OCI-LY3 (cell line): ENCODE data around the gene KCNK4.

Experiments
- H2AFZ ChIP-seq: fragments of 200-600, 300-600 bp; shearing (Covaris generic); 2 replicates; pipeline ENCODE4 v1.6.0; 2014; ENCODE audit warnings: antibody characterized with exemption, low read depth, low read length
- H3K27ac ChIP-seq: fragments of 200-600, 300-600 bp; sonication (generic); 2 replicates; pipeline ENCODE4 v1.5.1; 2014; ENCODE audit warnings: mild to moderate bottlenecking, low read length, moderate library complexity, mixed read lengths
- H3K27me3 ChIP-seq: fragments of 200-600, 300-600 bp; sonication (generic); 2 replicates; pipeline ENCODE4 v1.6.1; 2014; ENCODE audit warnings: low read depth, low read length, mixed read lengths
- H3K36me3 ChIP-seq: fragments of 200-600, 300-600 bp; sonication (generic); replicated peaks from 2 replicates; pipeline ENCODE3; 2014; ENCODE audit warnings: low read depth, low read length, mixed read lengths
- H3K4me1 ChIP-seq: fragments of 300-600, 200-600 bp; sonication (generic); 2 replicates; pipeline ENCODE4 v1.6.1; 2014; ENCODE audit warnings: low read length, mixed read lengths
- H3K4me2 ChIP-seq: fragments of 200-600, 300-600 bp; sonication (generic); 2 replicates; pipeline ENCODE4 v1.6.1; 2014; ENCODE audit warnings: low read length, mixed read lengths
- H3K4me3 ChIP-seq: fragments of 300-600, 200-600 bp; sonication (generic); 2 replicates; pipeline ENCODE4 v1.5.1; 2014; ENCODE audit warnings: antibody characterized with exemption, mild to moderate bottlenecking, low read length, moderate library complexity
- H3K79me2 ChIP-seq: fragments of 300-600, 200-600 bp; shearing (Covaris generic); 2 replicates; pipeline ENCODE4 v1.6.1; 2014; ENCODE audit warnings: mild to moderate bottlenecking, low read length, mixed read lengths
- H3K9ac ChIP-seq: fragments of 300-600, 200-600 bp; shearing (Covaris generic); 2 replicates; pipeline ENCODE4 v1.6.0; 2014; ENCODE audit warnings: mild to moderate bottlenecking, low read length, moderate library complexity
- H3K9me3 ChIP-seq: fragments of 200-600, 300-600 bp; shearing (Covaris generic); 2 replicates; pipeline ENCODE4 v1.6.1; 2014; ENCODE audit warnings: low read length, mixed read lengths; ENCODE audit not compliant: insufficient read depth
- H4K20me1 ChIP-seq: fragments of 200-600, 300-600 bp; sonication (generic); 2 replicates; pipeline ENCODE4 v1.6.1; 2016; ENCODE audit warnings: low read length, mixed read lengths; ENCODE audit not compliant: insufficient read depth
- CTCF ChIP-seq: fragments of 200-600, 300-600 bp; sonication (generic); IDR thresholded peaks from 2 replicates; pipeline ENCODE4 v1.5.1; 2014; ENCODE audit warnings: antibody characterized with exemption, low read length, low read depth
- EZH2phosphoT487 ChIP-seq: fragments of 200-600 bp; shearing (Covaris generic); IDR thresholded peaks from 2 replicates; pipeline ENCODE4 v1.6.1; 2018; ENCODE audit warnings: antibody characterized with exemption, mixed run types, low read depth

Gene KCNK4

GRCh38 chr11:64249038-64249437 lies 42.1 kb upstream of the KCNK4 start:
- Histone ChIP-seq H3K27ac (no peak overlapping the region), H4K20me1 (peaks cover 11% of the 10 kb centered on the region; the same call in 1 of the 2 replicates), H3K9me3 (no peaks in the 10 kb centered on the region), H3K79me2 (peaks cover 52% of the 10 kb centered on the region), H3K9ac (no peak overlapping the region), H3K4me1 (peaks cover 40% of the 10 kb centered on the region), H3K4me2 (no peak overlapping the region), H3K4me3 (no peak overlapping the region), H2AFZ (no peak overlapping the region), H3K27me3 (no peaks in the 10 kb centered on the region), H3K36me3 (peaks cover 2% of the 10 kb centered on the region)
- TF ChIP-seq EZH2phosphoT487, result no peak
- TF ChIP-seq CTCF, result no peak

- Histone ChIP-seq H3K27me3 (no peaks in the 10 kb centered on the region), H3K4me1 (peaks cover 39% of the 10 kb centered on the region), H3K79me2 (peaks cover 45% of the 10 kb centered on the region), H3K4me2 (peak overlapping the region; percentile 92; the same call in 1 of the 2 replicates), H3K27ac (no peak overlapping the region), H3K4me3 (no peak overlapping the region), H2AFZ (no peak overlapping the region), H3K9ac (no peak overlapping the region), H3K36me3 (no peaks in the 10 kb centered on the region), H4K20me1 (peaks cover 11% of the 10 kb centered on the region; the same call in 1 of the 2 replicates), H3K9me3 (no peaks in the 10 kb centered on the region)
- TF ChIP-seq EZH2phosphoT487, result no peak
- no peak for TF ChIP-seq CTCF
Observed at GRCh38 chr11:64249563-64250414, 41.3 kb upstream of the KCNK4 start.

GRCh38 chr11:64250415-64251015 lies 40.6 kb upstream of the KCNK4 start:
- H3K27ac ChIP-seq, result no peak overlapping the region
- peaks cover 33% of the 10 kb centered on the region for H3K4me1 ChIP-seq
- no peaks in the 10 kb centered on the region for H3K9me3 ChIP-seq
- no peaks in the 10 kb centered on the region for H3K36me3 ChIP-seq
- H3K79me2 ChIP-seq, result peaks cover 38% of the 10 kb centered on the region
- peaks cover 11% of the 10 kb centered on the region; the same call in 1 of the 2 replicates for H4K20me1 ChIP-seq
- H3K4me2 ChIP-seq, result peak overlapping the region; percentile 92
- H3K9ac ChIP-seq, result peak overlapping the region; percentile 75
- TF ChIP-seq EZH2phosphoT487, result no peak
- TF ChIP-seq CTCF, result no peak
- H2AFZ ChIP-seq, result 0 out of 2 replicates have a peak overlapping the region, but pooled peaks have one; percentile 14
- peak overlapping the region; percentile 93 for H3K4me3 ChIP-seq
- H3K27me3 ChIP-seq, result no peaks in the 10 kb centered on the region
